OCI-LY1 (cell line): Measurements from ENCODE around the gene DHX58.
A peak's percentile ranks its signal among the peaks of the same experiment; 100 is the strongest.

Experiments
- H2AFZ ChIP-seq: fragments of 200-600 bp; sonication (generic), shearing (Covaris generic); 2 replicates; pipeline ENCODE4 v1.6.0; 2014; ENCODE audit warnings: antibody characterized with exemption, mild to moderate bottlenecking, low read length
- H3F3A ChIP-seq: fragments of 200-600 bp; sonication (generic), shearing (Covaris generic); 2 replicates; pipeline ENCODE4 v1.6.0; 2014; ENCODE audit warnings: mild to moderate bottlenecking, antibody characterized with exemption, low read length, moderate library complexity; ENCODE audit not compliant: insufficient read depth
- H3K27ac ChIP-seq: fragments of 200-600 bp; sonication (generic); 2 replicates; pipeline ENCODE4 v1.5.1; 2014; ENCODE audit warnings: low read length, mixed run types, mild to moderate bottlenecking, low read depth; ENCODE audit not compliant: poor library complexity, severe bottlenecking
- H3K27me3 ChIP-seq: fragments of 200-600 bp; sonication (generic); 2 replicates; pipeline ENCODE4 v1.6.0; 2014; ENCODE audit warnings: antibody characterized with exemption, mild to moderate bottlenecking, low read length, moderate library complexity; ENCODE audit not compliant: insufficient read depth
- H3K36me3 ChIP-seq: fragments of 200-600 bp; sonication (generic); 2 replicates; pipeline ENCODE4 v1.6.1; 2014; ENCODE audit warnings: mild to moderate bottlenecking, antibody characterized with exemption, low read length, moderate library complexity, mixed read lengths; ENCODE audit not compliant: insufficient read depth
- H3K4me1 ChIP-seq: fragments of 200-600 bp; sonication (generic); 2 replicates; pipeline ENCODE4 v1.5.1; 2014; ENCODE audit warnings: mild to moderate bottlenecking, low read length, moderate library complexity; ENCODE audit not compliant: insufficient read depth, severe bottlenecking
- H3K4me2 ChIP-seq: fragments of 200-600 bp; sonication (generic), shearing (Covaris generic); 2 replicates; pipeline ENCODE4 v1.6.1; 2014; ENCODE audit warnings: low read length
- H3K4me3 ChIP-seq: fragments of 200-600 bp; sonication (generic); 2 replicates; pipeline ENCODE4 v1.5.1; 2014; ENCODE audit warnings: low read length, low read depth, mild to moderate bottlenecking, mixed read lengths; ENCODE audit not compliant: poor library complexity, severe bottlenecking
- H3K79me2 ChIP-seq: fragments of 200-600 bp; shearing (Covaris generic); 2 replicates; pipeline ENCODE4 v1.6.1; 2016; ENCODE audit warnings: mixed run types, low read length, mixed read lengths; ENCODE audit not compliant: insufficient read depth
- H3K9ac ChIP-seq: fragments of 200-600 bp; sonication (generic), shearing (Covaris generic); 2 replicates; pipeline ENCODE4 v1.6.1; 2014; ENCODE audit warnings: mild to moderate bottlenecking, low read length, mixed read lengths
- H3K9me2 ChIP-seq: fragments of 200-600 bp; sonication (generic), shearing (Covaris generic); 2 replicates; pipeline ENCODE4 v1.6.1; 2014; ENCODE audit warnings: low read depth, mild to moderate bottlenecking, low read length, mixed read lengths
- H3K9me3 ChIP-seq: fragments of 200-600 bp; shearing (Covaris generic); 2 replicates; pipeline ENCODE4 v1.6.1; 2014; ENCODE audit warnings: low read length, mixed read lengths
- H4K20me1 ChIP-seq: fragments of 200-600 bp; sonication (generic), shearing (Covaris generic); 2 replicates; pipeline ENCODE4 v1.6.0; 2016; ENCODE audit warnings: mild to moderate bottlenecking, low read length; ENCODE audit not compliant: insufficient read depth
- EZH2 ChIP-seq: fragments of 200-600 bp; sonication (generic), shearing (Covaris generic); IDR thresholded peaks from 2 replicates; pipeline ENCODE4 v1.8.0; 2017; ENCODE audit warnings: borderline replicate concordance, mixed run types, mild to moderate bottlenecking, antibody characterized with exemption, low read length, moderate library complexity, mixed read lengths
- TF ChIP-seq, protein P1 (sequence below): fragments of 200-600 bp; sonication (generic), shearing (Covaris generic); IDR thresholded peaks from 2 replicates; pipeline ENCODE4 v1.5.1; 2017; ENCODE audit warnings: mild to moderate bottlenecking, antibody characterized with exemption, low read length, moderate library complexity, mixed read lengths

The DHX58 gene

DNA sequence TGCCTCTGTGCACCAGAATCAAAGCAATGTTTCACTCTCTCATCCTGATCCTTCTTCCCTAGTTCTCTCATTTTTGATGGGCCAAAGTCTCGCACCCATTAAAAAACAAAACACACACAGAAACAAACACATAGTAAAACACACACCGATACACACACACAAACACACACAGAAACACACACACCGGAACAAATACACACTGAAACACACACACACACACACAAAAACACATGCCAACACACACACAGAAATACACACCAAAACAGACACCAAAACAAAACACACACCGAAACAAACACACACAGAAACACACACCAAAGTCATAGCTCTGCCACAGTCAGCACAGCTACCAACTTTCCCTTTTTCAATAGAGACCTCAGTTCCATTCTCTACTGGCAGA, 18.7 kb upstream of the DHX58 start:
- Histone ChIP-seq H3K9ac (peak overlapping the region; percentile 49; the same call in 1 of the 2 replicates), H2AFZ (no peak overlapping the region), H3F3A (peaks cover 24% of the 10 kb centered on the region; the same call in 1 of the 2 replicates), H3K4me2 (peak overlapping the region; percentile 61; the same call in 1 of the 2 replicates), H3K27ac (peak overlapping the region; percentile 98), H3K4me3 (no peak overlapping the region), H3K27me3 (no peaks in the 10 kb centered on the region), H3K79me2 (peaks cover 10% of the 10 kb centered on the region), H4K20me1 (no peaks in the 10 kb centered on the region), H3K9me2 (no peaks in the 10 kb centered on the region), H3K4me1 (peaks cover 57% of the 10 kb centered on the region), H3K9me3 (no peaks in the 10 kb centered on the region), H3K36me3 (peaks cover 39% of the 10 kb centered on the region)
- TF ChIP-seq, protein P1, sequence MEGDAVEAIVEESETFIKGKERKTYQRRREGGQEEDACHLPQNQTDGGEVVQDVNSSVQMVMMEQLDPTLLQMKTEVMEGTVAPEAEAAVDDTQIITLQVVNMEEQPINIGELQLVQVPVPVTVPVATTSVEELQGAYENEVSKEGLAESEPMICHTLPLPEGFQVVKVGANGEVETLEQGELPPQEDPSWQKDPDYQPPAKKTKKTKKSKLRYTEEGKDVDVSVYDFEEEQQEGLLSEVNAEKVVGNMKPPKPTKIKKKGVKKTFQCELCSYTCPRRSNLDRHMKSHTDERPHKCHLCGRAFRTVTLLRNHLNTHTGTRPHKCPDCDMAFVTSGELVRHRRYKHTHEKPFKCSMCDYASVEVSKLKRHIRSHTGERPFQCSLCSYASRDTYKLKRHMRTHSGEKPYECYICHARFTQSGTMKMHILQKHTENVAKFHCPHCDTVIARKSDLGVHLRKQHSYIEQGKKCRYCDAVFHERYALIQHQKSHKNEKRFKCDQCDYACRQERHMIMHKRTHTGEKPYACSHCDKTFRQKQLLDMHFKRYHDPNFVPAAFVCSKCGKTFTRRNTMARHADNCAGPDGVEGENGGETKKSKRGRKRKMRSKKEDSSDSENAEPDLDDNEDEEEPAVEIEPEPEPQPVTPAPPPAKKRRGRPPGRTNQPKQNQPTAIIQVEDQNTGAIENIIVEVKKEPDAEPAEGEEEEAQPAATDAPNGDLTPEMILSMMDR: no peak
- TF ChIP-seq EZH2: no peak

DNA sequence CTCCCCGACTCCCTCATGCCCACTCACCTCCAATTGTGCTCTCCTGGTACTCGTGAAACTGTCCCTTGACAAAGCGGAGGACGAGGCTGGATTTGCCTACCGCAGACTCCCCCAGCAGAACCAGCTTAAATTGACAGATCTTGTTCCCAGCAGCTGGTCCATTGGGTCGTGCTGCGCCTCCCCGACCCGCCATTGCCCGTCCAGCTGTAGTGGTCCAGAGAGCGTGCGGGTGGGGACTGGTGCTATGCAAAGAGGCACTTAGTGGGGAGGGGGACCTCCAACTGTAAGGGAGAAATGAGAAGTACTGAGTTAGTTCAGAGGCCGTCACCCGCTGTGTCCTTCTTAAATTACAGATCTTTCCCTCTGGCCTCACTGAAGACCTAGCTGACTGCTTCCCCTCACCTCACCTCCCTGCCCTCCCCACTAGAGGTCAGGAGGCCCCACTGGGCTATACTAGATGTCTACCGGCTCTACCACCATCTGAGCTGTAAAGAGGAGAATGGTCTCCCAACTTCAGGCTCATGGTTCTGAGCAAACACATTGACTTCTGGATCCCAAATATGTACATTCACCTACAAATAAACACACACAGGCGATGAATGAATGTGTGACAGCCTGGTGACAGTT, 17.9 kb upstream of the DHX58 start:
- Histone ChIP-seq H3F3A (peaks cover 24% of the 10 kb centered on the region; the same call in 1 of the 2 replicates), H4K20me1 (no peaks in the 10 kb centered on the region), H3K9ac (no peak overlapping the region), H3K27ac (peak overlapping the region; percentile 98), H3K4me2 (no peak overlapping the region), H3K79me2 (peaks cover 10% of the 10 kb centered on the region), H3K27me3 (no peaks in the 10 kb centered on the region), H3K9me3 (no peaks in the 10 kb centered on the region), H3K9me2 (no peaks in the 10 kb centered on the region), H3K36me3 (peaks cover 47% of the 10 kb centered on the region), H3K4me3 (no peak overlapping the region), H3K4me1 (peaks cover 49% of the 10 kb centered on the region), H2AFZ (no peak overlapping the region)
- no peak for TF ChIP-seq EZH2
- TF ChIP-seq, protein P1: peak; percentile 38; the same call in 1 of the 2 replicates

- Histone ChIP-seq H3K36me3 (peaks cover 54% of the 10 kb centered on the region), H3K9me3 (no peaks in the 10 kb centered on the region), H4K20me1 (no peaks in the 10 kb centered on the region), H3K9ac (no peak overlapping the region), H3K4me1 (peaks cover 37% of the 10 kb centered on the region), H3K27ac (no peak overlapping the region), H3K4me3 (no peak overlapping the region), H3F3A (peaks cover 19% of the 10 kb centered on the region; the same call in 1 of the 2 replicates), H3K9me2 (no peaks in the 10 kb centered on the region), H2AFZ (no peak overlapping the region), H3K79me2 (peaks cover 10% of the 10 kb centered on the region), H3K27me3 (no peaks in the 10 kb centered on the region), H3K4me2 (no peak overlapping the region)
- no peak for TF ChIP-seq EZH2
- TF ChIP-seq, protein P1: no peak
Measured at GRCh38 chr17:42129109-42129837, 16.8 kb upstream of the DHX58 start.
